PC-3 (cell line): ENCODE data around the gene AHNAK2.
"Not testable (repeated sequence)": the region's sequence is repeated elsewhere in the genome, so short reads cannot be mapped to it uniquely, and the experiment has no call there.

Experiments
- CTCF ChIP-seq: fragments of 300-600 bp; sonication (generic); conservative IDR thresholded peaks from 2 replicates; pipeline ENCODE4 v1.5.1; 2017; ENCODE audit warnings: antibody characterized with exemption, low read depth, mild to moderate bottlenecking, low read length
- EZH2 ChIP-seq: fragments of 300-600 bp; sonication (generic); IDR thresholded peaks from one replicate; pipeline ENCODE4 v1.6.1; 2017; ENCODE audit warnings: antibody characterized with exemption, mild to moderate bottlenecking, low read length; ENCODE audit not compliant: unreplicated experiment

GRCh38 chr14:104905579-104905933 is 72.6 kb downstream of the AHNAK2 start:
- not testable (repeated sequence) for TF ChIP-seq CTCF, EZH2
